H9 (cell line): ENCODE data around the gene DKKL1. TPM values are rescaled to one million over a fixed set of nuclear protein-coding genes. Genes with fewer than 3 reads are reported as not detected.

Source experiments
- DNase-seq: peaks from one replicate; pipeline ENCODE4 v3.0.0-alpha.2; 2017
- H2AFZ ChIP-seq: one replicate; pipeline ENCODE4 v1.6.1; 2013; ENCODE audit warnings: mild to moderate bottlenecking, low read length, control low read depth, moderate library complexity
- H2AK5ac ChIP-seq: 2 replicates; pipeline ENCODE4 v1.6.1; 2013; ENCODE audit warnings: low read length, control low read depth, mixed read lengths; ENCODE audit not compliant: insufficient read length
- H2BK120ac ChIP-seq: one replicate; pipeline ENCODE4 v1.6.1; 2013; ENCODE audit warnings: low read depth, mild to moderate bottlenecking, low read length, control low read depth, inconsistent platforms; ENCODE audit not compliant: poor library complexity, severe bottlenecking
- H2BK12ac ChIP-seq: 2 replicates; pipeline ENCODE4 v1.6.1; 2013; ENCODE audit warnings: low read length, control low read depth, mixed read lengths, low read depth; ENCODE audit not compliant: insufficient read length
- H2BK15ac ChIP-seq: 2 replicates; pipeline ENCODE4 v1.6.1; 2013; ENCODE audit warnings: low read depth, low read length, control low read depth
- H2BK20ac ChIP-seq: one replicate; pipeline ENCODE4 v1.6.1; 2013; ENCODE audit warnings: low read depth, mild to moderate bottlenecking, low read length, control low read depth, inconsistent platforms; ENCODE audit not compliant: poor library complexity, severe bottlenecking
- H2BK5ac ChIP-seq: 2 replicates; pipeline ENCODE4 v1.6.1; 2013; ENCODE audit warnings: low read length, control low read depth, mixed read lengths; ENCODE audit not compliant: insufficient read length
- H3K14ac ChIP-seq: 2 replicates; pipeline ENCODE4 v1.6.1; 2013; ENCODE audit warnings: low read length, control low read depth; ENCODE audit not compliant: insufficient read depth
- H3K18ac ChIP-seq: 2 replicates; pipeline ENCODE4 v1.6.1; 2013; ENCODE audit warnings: low read depth, mild to moderate bottlenecking, mixed read lengths, low read length, control low read depth; ENCODE audit not compliant: insufficient read length
- H3K23ac ChIP-seq: 2 replicates; pipeline ENCODE4 v1.6.1; 2013; ENCODE audit warnings: low read length, control low read depth, mixed read lengths, low read depth; ENCODE audit not compliant: insufficient read length
- H3K23me2 ChIP-seq: 2 replicates; pipeline ENCODE4 v1.6.1; 2013; ENCODE audit warnings: low read depth, mild to moderate bottlenecking, mixed read lengths, low read length, control low read depth; ENCODE audit not compliant: insufficient read length, poor library complexity, severe bottlenecking
- H3K27ac ChIP-seq: 2 replicates; pipeline ENCODE4 v1.5.1; 2013; ENCODE audit warnings: low read length, control low read depth, mixed read lengths, low read depth; ENCODE audit not compliant: insufficient read length
- H3K27me3 ChIP-seq: 2 replicates; pipeline ENCODE4 v1.6.1; 2013; ENCODE audit warnings: low read length, control low read depth, inconsistent platforms; ENCODE audit not compliant: insufficient read depth
- H3K4ac ChIP-seq: 2 replicates; pipeline ENCODE4 v1.6.1; 2013; ENCODE audit warnings: low read depth, mild to moderate bottlenecking, control low read depth, inconsistent platforms, low read length, moderate library complexity
- H3K4me1 ChIP-seq: 2 replicates; pipeline ENCODE4 v1.6.1; 2013; ENCODE audit warnings: low read length, control low read depth, inconsistent platforms; ENCODE audit not compliant: insufficient read depth
- H3K4me2 ChIP-seq: 2 replicates; pipeline ENCODE4 v1.6.1; 2013; ENCODE audit warnings: low read length, control low read depth, mixed read lengths; ENCODE audit not compliant: insufficient read length, insufficient read depth
- H3K56ac ChIP-seq: 2 replicates; pipeline ENCODE4 v1.6.1; 2013; ENCODE audit warnings: low read depth, mild to moderate bottlenecking, mixed read lengths, low read length, control low read depth; ENCODE audit not compliant: insufficient read length
- H3K79me1 ChIP-seq: 2 replicates; pipeline ENCODE4 v1.6.1; 2013; ENCODE audit warnings: low read depth, mild to moderate bottlenecking, moderate library complexity, low read length, control low read depth, inconsistent platforms; ENCODE audit not compliant: insufficient read depth, poor library complexity, severe bottlenecking
- H3K79me2 ChIP-seq: 2 replicates; pipeline ENCODE4 v1.6.1; 2013; ENCODE audit warnings: low read length, control low read depth, inconsistent platforms; ENCODE audit not compliant: insufficient read depth
- H3K9ac ChIP-seq: 2 replicates; pipeline ENCODE4 v1.6.1; 2013; ENCODE audit warnings: low read length, control low read depth, mixed read lengths; ENCODE audit not compliant: insufficient read length; ENCODE audit errors: extremely low read depth
- H3K9me3 ChIP-seq: one replicate; pipeline ENCODE4 v1.6.1; 2013; ENCODE audit warnings: low read depth, low read length, inconsistent platforms; ENCODE audit not compliant: control insufficient read depth
- H3T11ph ChIP-seq: one replicate; pipeline ENCODE4 v1.6.1; 2013; ENCODE audit warnings: mild to moderate bottlenecking, low read length, control low read depth, inconsistent platforms
- H4K20me1 ChIP-seq: one replicate; pipeline ENCODE4 v1.6.1; 2013; ENCODE audit not compliant: control insufficient read depth, insufficient read length, insufficient read depth
- H4K5ac ChIP-seq: 2 replicates; pipeline ENCODE4 v1.6.1; 2013; ENCODE audit warnings: low read depth, mild to moderate bottlenecking, mixed read lengths, low read length, control low read depth; ENCODE audit not compliant: insufficient read length
- H4K8ac ChIP-seq: replicated peaks from 2 replicates; pipeline ENCODE4 v1.6.1; 2013; ENCODE audit warnings: low read length, control low read depth, mixed read lengths, low read depth; ENCODE audit not compliant: insufficient read length
- H4K91ac ChIP-seq: 2 replicates; pipeline ENCODE4 v1.6.1; 2013; ENCODE audit warnings: low read depth, mild to moderate bottlenecking, moderate library complexity, mixed read lengths, low read length, control low read depth; ENCODE audit not compliant: insufficient read length
- H3K27ac Mint-ChIP-seq, 3 experiments: 2 replicates in 2 of 3; 3 replicates in 1 of 3; pipeline ENCODE4 v1.8.0; 2020 to 2021; ENCODE audit warnings: mixed read lengths in 3 of 3, mild to moderate bottlenecking in 1 of 3, moderate library complexity in 1 of 3
- H3K27me3 Mint-ChIP-seq: 2 replicates; pipeline ENCODE4 v1.8.0; 2021; ENCODE audit warnings: low read depth, mild to moderate bottlenecking, moderate library complexity, mixed read lengths
- H3K36me3 Mint-ChIP-seq, 3 experiments: 2 replicates in 2 of 3; 3 replicates in 1 of 3; pipeline ENCODE4 v1.8.0; 2020 to 2021; ENCODE audit warnings: low read depth in 3 of 3, mixed read lengths in 3 of 3; ENCODE audit not compliant: insufficient read depth in 1 of 3
- H3K4me1 Mint-ChIP-seq, 2 experiments: 2 replicates each; pipeline ENCODE4 v1.8.0; 2020; ENCODE audit warnings: mixed read lengths in 2 of 2
- H3K4me3 Mint-ChIP-seq, 2 experiments: 2 replicates in 1 of 2; 3 replicates in 1 of 2; pipeline ENCODE4 v1.8.0; 2020 to 2021; ENCODE audit warnings: mild to moderate bottlenecking in 2 of 2, mixed read lengths in 2 of 2, moderate library complexity in 1 of 2
- H3K9me3 Mint-ChIP-seq, 2 experiments: 2 replicates in 1 of 2; 3 replicates in 1 of 2; pipeline ENCODE4 v1.8.0; 2020; ENCODE audit warnings: mild to moderate bottlenecking in 2 of 2, mixed read lengths in 2 of 2, moderate library complexity in 1 of 2
- CTCF ChIP-seq: fragments of 200-600 bp; sonication (generic); conservative IDR thresholded peaks from 3 replicates; pipeline ENCODE4 v1.8.0; 2021; ENCODE audit warnings: antibody characterized with exemption, mild to moderate bottlenecking
- WGBS: extraction: QIAGEN DNeasy Blood & Tissue Kit; methylation state at CpG from one replicate; pipeline ENCODE4 v1.1.7; 2013; ENCODE audit warnings: missing lambda C conversion rate, low lambda C conversion rate, mixed read lengths; ENCODE audit not compliant: insufficient read length; ENCODE audit errors: extremely low coverage; 5-methylcytosine and 5-hydroxymethylcytosine counted together
- total RNA-seq: library from RNA; stranded (reverse); gene quantifications from 2 replicates; pipeline ENCODE4 v1.2.1, GENCODE V29; 2021

DKKL1 gene
- total RNA-seq, 1 experiment from 2014 or later = 3.5 TPM

- H3K4me1 ChIP-seq = peaks cover 9% of the 10 kb centered on the region; the same call in 1 of the 2 replicates
- H3K27me3 Mint-ChIP-seq = peaks cover 4% of the 10 kb centered on the region
- H2AFZ ChIP-seq = no peak overlapping the region
- WGBS = no CpG with 5 or more reads among the region's 7 CpGs
- peaks cover 2% of the 10 kb centered on the region for H4K20me1 ChIP-seq
- no peak overlapping the region for H3K14ac ChIP-seq
- H3K27me3 ChIP-seq = no peaks in the 10 kb centered on the region
- no peak for DNase-seq
- H3K4me2 ChIP-seq = no peak overlapping the region
- no peak overlapping the region for H3K4ac ChIP-seq
- H4K5ac ChIP-seq = no peak overlapping the region
- no peak overlapping the region for H3T11ph ChIP-seq
- H3K36me3 Mint-ChIP-seq = no peaks in the 10 kb centered on the region; a peak in 1 of 7 replicates
- no peak overlapping the region for H3K27ac Mint-ChIP-seq
- no peak overlapping the region for H3K27ac ChIP-seq
- no peak overlapping the region for H2BK120ac ChIP-seq
- H2BK12ac ChIP-seq = no peak overlapping the region
- no peak overlapping the region for H4K8ac ChIP-seq
- H3K4me1 Mint-ChIP-seq = peaks cover 35 to 37% of the 10 kb centered on the region in 2 experiments
- no peak overlapping the region for H3K9ac ChIP-seq
- no peak overlapping the region for H3K56ac ChIP-seq
- no peak for TF ChIP-seq CTCF
- no peaks in the 10 kb centered on the region for H3K23me2 ChIP-seq
- no peak overlapping the region for H2BK5ac ChIP-seq
- H4K91ac ChIP-seq = no peak overlapping the region
- H3K4me3 Mint-ChIP-seq = no peak overlapping the region
- no peak overlapping the region for H2AK5ac ChIP-seq
- H3K79me1 ChIP-seq = no peaks in the 10 kb centered on the region
- H3K79me2 ChIP-seq = no peaks in the 10 kb centered on the region
- no peaks in the 10 kb centered on the region for H3K9me3 Mint-ChIP-seq
- H3K23ac ChIP-seq = no peak overlapping the region
- no peak overlapping the region for H2BK20ac ChIP-seq
- H3K9me3 ChIP-seq = no peaks in the 10 kb centered on the region
- no peak overlapping the region for H2BK15ac ChIP-seq
- H3K18ac ChIP-seq = no peak overlapping the region
Observed at GRCh38 chr19:49407079-49407478, 43.4 kb downstream of the DKKL1 start.
